SK-N-SH treated with all-trans-retinoic acid at 6 μM for 48 hours (cell line): Measurements from ENCODE around the gene LAPTM5.

ENCODE experiments used
- BACH2 ChIP-seq: fragments of 250-450 bp; sonication (Bioruptor Pico); IDR thresholded peaks from 2 replicates; pipeline ENCODE4 v1.9.0; 2021; ENCODE audit warnings: mild to moderate bottlenecking, borderline replicate concordance
- CREB5 ChIP-seq: fragments of 250-450 bp; sonication (Bioruptor Pico); IDR thresholded peaks from 2 replicates; pipeline ENCODE4 v1.5.1; 2020; ENCODE audit warnings: low read depth, mild to moderate bottlenecking, moderate library complexity
- CSDC2 ChIP-seq: fragments of 250-450 bp; sonication (Bioruptor Pico); IDR thresholded peaks from 2 replicates; pipeline ENCODE4 v1.5.0; 2020; ENCODE audit warnings: mild to moderate bottlenecking, moderate library complexity
- ESRRG ChIP-seq: fragments of 250-450 bp; sonication (Bioruptor Pico); IDR thresholded peaks from 2 replicates; pipeline ENCODE4 v1.6.1; 2021; ENCODE audit warnings: mild to moderate bottlenecking
- OSR1 ChIP-seq: fragments of 250-450 bp; sonication (Bioruptor Pico); IDR thresholded peaks from 2 replicates; pipeline ENCODE4 v1.8.0; 2022; ENCODE audit warnings: moderate library complexity, mild to moderate bottlenecking, inconsistent platforms
- PATZ1 ChIP-seq: fragments of 250-450 bp; sonication (Bioruptor Pico); IDR thresholded peaks from 2 replicates; pipeline ENCODE4 v1.8.0; 2020; ENCODE audit warnings: mild to moderate bottlenecking, moderate library complexity, borderline replicate concordance
- PPARA ChIP-seq: fragments of 250-450 bp; sonication (Bioruptor Pico); IDR thresholded peaks from 2 replicates; pipeline ENCODE4 v1.5.0; 2020; ENCODE audit warnings: mild to moderate bottlenecking, borderline replicate concordance
- RARB ChIP-seq: fragments of 250-450 bp; sonication (Bioruptor Pico); IDR thresholded peaks from 2 replicates; pipeline ENCODE4 v1.8.0; 2021; ENCODE audit warnings: mild to moderate bottlenecking, moderate library complexity
- SNAI2 ChIP-seq: fragments of 250-450 bp; sonication (Bioruptor Pico); IDR thresholded peaks from 2 replicates; pipeline ENCODE4 v1.5.0; 2020; ENCODE audit warnings: mild to moderate bottlenecking, moderate library complexity
- TCF4 ChIP-seq: fragments of 250-450 bp; sonication (Bioruptor Pico); IDR thresholded peaks from 2 replicates; pipeline ENCODE4 v1.8.0; 2021; ENCODE audit warnings: mild to moderate bottlenecking, moderate library complexity, borderline replicate concordance
- ZC3H10 ChIP-seq: fragments of 250-450 bp; sonication (Bioruptor Pico); IDR thresholded peaks from 2 replicates; pipeline ENCODE4 v1.5.1; 2021; ENCODE audit warnings: mild to moderate bottlenecking, moderate library complexity
- ZFP3 ChIP-seq: fragments of 250-450 bp; sonication (Bioruptor Pico); IDR thresholded peaks from 2 replicates; pipeline ENCODE4 v1.5.0; 2020; ENCODE audit warnings: mild to moderate bottlenecking, moderate library complexity
- ZFP30 ChIP-seq: fragments of 450-650 bp; formaldehyde crosslinking; IDR thresholded peaks from 2 replicates; pipeline ENCODE4 v1.5.0; 2022; ENCODE audit warnings: mild to moderate bottlenecking, moderate library complexity
- ZNF8 ChIP-seq: fragments of 450-650 bp; formaldehyde crosslinking; IDR thresholded peaks from 2 replicates; pipeline ENCODE4 v1.5.0; 2020; ENCODE audit warnings: mild to moderate bottlenecking, moderate library complexity

DNA sequence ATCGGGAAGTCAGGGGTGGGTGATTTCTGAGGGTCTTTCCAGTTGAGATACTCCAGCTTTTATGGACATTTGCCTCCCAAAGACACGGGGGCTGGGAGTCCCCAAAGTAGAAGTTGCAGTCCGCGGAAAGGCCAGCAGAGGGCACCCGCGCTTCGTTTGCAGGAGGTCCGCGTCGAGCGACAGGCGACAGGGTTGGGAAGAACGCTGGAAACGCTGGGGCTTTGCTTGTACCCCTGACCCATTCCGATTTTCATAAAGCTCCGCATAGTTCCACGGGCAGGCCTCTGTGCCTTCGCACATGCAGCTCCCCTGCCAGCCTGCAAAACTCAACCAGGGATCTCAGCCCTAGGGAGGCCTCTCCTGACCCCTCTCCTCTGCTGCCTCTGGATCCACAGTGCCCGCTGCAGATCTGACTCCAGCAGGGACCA lies 44.2 kb upstream of the LAPTM5 start:
- TF ChIP-seq TCF4 (no peak), ZFP30 (CRISPR knock-in tag) (no peak), PPARA (CRISPR knock-in tag) (no peak), BACH2 (CRISPR knock-in tag) (no peak), SNAI2 (CRISPR knock-in tag) (no peak), CREB5 (CRISPR knock-in tag) (no peak), PATZ1 (CRISPR knock-in tag) (no peak), ZFP3 (CRISPR knock-in tag) (no peak), ZC3H10 (CRISPR knock-in tag) (no peak), CSDC2 (CRISPR knock-in tag) (no peak), RARB (no peak), ZNF8 (CRISPR knock-in tag) (no peak), ESRRG (CRISPR knock-in tag) (no peak), OSR1 (CRISPR knock-in tag) (no peak)
